Heart left ventricle (tissue), 13 donors: ENCODE results near the gene PREX1.

Source experiments
- POLR2A ChIP-seq, 2 donors: fragments of 450-650 bp; IDR thresholded peaks; one replicate each; pipeline ENCODE4 v1.6.1; 2017; ENCODE audit warnings: antibody characterized with exemption in 2 of 2, mild to moderate bottlenecking in 2 of 2, moderate library complexity in 2 of 2
- TF ChIP-seq, protein P1 (sequence below), 12 donors: fragments of 200-600 bp; sonication (generic) in 4 of 12; IDR thresholded peaks; one replicate each; pipeline versions ENCODE4 v1.5.0 to v1.8.0; 2018 to 2022; ENCODE audit warnings: antibody characterized with exemption in 12 of 12, mild to moderate bottlenecking in 5 of 12
- donor health status: ischemic (EF 13 %, LVEDD 7.1; RV severe dilation, severe dysfunction).
- donor health status: DM: no; HTN: yes; CAD: no.
- donor health status: DM: no; HTN: no; CAD: no.
- donor health status: ischemic (EF 25% LVEDD 6.9; RV normal size, moderate dysfunction).
- donor health status: ischemic (EF 25% LVEDD 5.7; RV mildly dilated, moderate dysfunction).
- donor health status: ischemic (EF 35%, LVEDD 5.7; RV mildly dilated, moderate dysfunction).
- donor health status: nonischemic (EF 11% LVEDD 7.7; RV severe dilation, severe dysfunction).
- donor health status: DM: yes; HTN: yes; CAD: no.
- donor health status: PGD.
- donor health status: ischemic (EF 29% LVEDD 5.4; RV normal size, mild dysfunction).
- donor health status: nonischemic (EF 23%, LVEDD 6.1; RV moderate dilation, normal function).

DNA sequence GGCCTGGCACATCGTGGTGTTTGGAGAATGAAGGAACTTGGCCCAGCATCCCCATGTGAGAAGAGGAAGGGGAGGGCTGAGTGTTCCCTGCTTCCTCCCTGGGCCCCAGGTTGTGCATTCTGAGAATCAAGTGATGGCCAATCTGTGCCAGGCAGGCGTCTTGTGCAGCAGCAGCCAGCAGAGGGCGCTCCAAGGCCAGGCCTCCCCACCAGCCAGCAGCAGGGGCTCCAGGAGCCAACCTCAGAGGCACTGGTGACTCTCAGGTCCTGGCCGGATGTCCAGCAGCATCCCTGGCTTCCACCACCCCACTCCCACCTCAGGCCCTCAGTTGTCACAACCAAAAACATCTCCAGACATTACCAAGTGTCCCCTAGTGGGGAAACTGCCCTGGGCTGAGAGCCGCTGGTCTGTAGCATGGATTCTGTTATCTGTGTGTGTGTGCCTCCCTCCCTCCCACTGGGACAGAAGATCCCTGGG is 192.0 kb downstream of the PREX1 start:
- no peak for TF ChIP-seq POLR2A (IDR thresholded peaks at IDR 0.05)
- TF ChIP-seq, protein P1, sequence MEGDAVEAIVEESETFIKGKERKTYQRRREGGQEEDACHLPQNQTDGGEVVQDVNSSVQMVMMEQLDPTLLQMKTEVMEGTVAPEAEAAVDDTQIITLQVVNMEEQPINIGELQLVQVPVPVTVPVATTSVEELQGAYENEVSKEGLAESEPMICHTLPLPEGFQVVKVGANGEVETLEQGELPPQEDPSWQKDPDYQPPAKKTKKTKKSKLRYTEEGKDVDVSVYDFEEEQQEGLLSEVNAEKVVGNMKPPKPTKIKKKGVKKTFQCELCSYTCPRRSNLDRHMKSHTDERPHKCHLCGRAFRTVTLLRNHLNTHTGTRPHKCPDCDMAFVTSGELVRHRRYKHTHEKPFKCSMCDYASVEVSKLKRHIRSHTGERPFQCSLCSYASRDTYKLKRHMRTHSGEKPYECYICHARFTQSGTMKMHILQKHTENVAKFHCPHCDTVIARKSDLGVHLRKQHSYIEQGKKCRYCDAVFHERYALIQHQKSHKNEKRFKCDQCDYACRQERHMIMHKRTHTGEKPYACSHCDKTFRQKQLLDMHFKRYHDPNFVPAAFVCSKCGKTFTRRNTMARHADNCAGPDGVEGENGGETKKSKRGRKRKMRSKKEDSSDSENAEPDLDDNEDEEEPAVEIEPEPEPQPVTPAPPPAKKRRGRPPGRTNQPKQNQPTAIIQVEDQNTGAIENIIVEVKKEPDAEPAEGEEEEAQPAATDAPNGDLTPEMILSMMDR (IDR thresholded peaks at IDR 0.05), result peak; percentile 57 to 85 (median 72)
